Right cardiac atrium (tissue), 5 donors: ENCODE results near the gene PDP2. TPM values are rescaled to one million over a fixed set of nuclear protein-coding genes. Genes with fewer than 3 reads are reported as not detected.
A peak's percentile ranks its signal among the peaks of the same experiment; 100 is the strongest.

Experiments
- ATAC-seq, 2 donors: fragments of 200-7000 bp; cut with Tn5 transposase; one replicate each; pipeline versions ENCODE4 v1.8.0 to v1.9.1; 2020; ENCODE audit warnings: moderate library complexity in 2 of 2, mild to moderate bottlenecking in 1 of 2
- DNase-seq, 3 donors: peaks; one replicate each; pipeline ENCODE4 v3.0.0-alpha.2; 2020
- H3K27ac ChIP-seq: one replicate; pipeline ENCODE4 v1.5.1; 2013; ENCODE audit warnings: mild to moderate bottlenecking, low read length, control low read depth, moderate library complexity
- H3K27me3 ChIP-seq: one replicate; pipeline ENCODE4 v1.6.1; 2013; ENCODE audit not compliant: control insufficient read depth, insufficient read depth
- H3K4me1 ChIP-seq: one replicate; pipeline ENCODE4 v1.6.1; 2013; ENCODE audit warnings: low read length; ENCODE audit not compliant: control insufficient read depth, insufficient read depth
- H3K4me3 ChIP-seq: one replicate; pipeline ENCODE4 v1.5.1; 2013; ENCODE audit warnings: low read length, control low read depth
- H3K9me3 ChIP-seq: one replicate; pipeline ENCODE4 v1.6.1; 2013; ENCODE audit warnings: low read length; ENCODE audit not compliant: control insufficient read depth
- WGBS: extraction: QIAGEN DNeasy Blood & Tissue Kit; methylation state at CpG from one replicate; pipeline ENCODE4 v1.1.7; 2013; 5-methylcytosine and 5-hydroxymethylcytosine counted together
- intact Hi-C, 4 donors: fragments of 100-400 bp; cut with DNase I; formaldehyde crosslinking; loops; one replicate each; pipeline versions ENCODE4 v1.11.0 to v1.14.0; 2022 to 2023
- polyA plus RNA-seq: library from polyadenylated mRNA; stranded (reverse); fragments of 200-250 nt; gene quantifications from one replicate; pipeline ENCODE4 v1.2.3, GENCODE V29; 2013
- total RNA-seq, 4 donors: library from RNA; stranded (reverse); fragmentation: NEBNext Ultra II Directional; extraction: Animal tissue kit (Norgen Biotek cat#: 25700); gene quantifications; one replicate each; pipeline ENCODE4 v1.2.1, GENCODE V29; 2021
- donor health status: healthy with polysubstance abuse.
- donor health status: DM: no; HTN: yes; CAD: no.
- donor health status: DM: no; HTN: no; CAD: no.
- donor health status: DM: no; HTN: yes; CAD: no; lungs with severe emphysema.
- donor health status: DM: yes; HTN: yes; CAD: no.

PDP2 gene
- total and polyA plus RNA-seq, 5 donors = 2.1 to 4.4 (median 4.0) TPM

DNA sequence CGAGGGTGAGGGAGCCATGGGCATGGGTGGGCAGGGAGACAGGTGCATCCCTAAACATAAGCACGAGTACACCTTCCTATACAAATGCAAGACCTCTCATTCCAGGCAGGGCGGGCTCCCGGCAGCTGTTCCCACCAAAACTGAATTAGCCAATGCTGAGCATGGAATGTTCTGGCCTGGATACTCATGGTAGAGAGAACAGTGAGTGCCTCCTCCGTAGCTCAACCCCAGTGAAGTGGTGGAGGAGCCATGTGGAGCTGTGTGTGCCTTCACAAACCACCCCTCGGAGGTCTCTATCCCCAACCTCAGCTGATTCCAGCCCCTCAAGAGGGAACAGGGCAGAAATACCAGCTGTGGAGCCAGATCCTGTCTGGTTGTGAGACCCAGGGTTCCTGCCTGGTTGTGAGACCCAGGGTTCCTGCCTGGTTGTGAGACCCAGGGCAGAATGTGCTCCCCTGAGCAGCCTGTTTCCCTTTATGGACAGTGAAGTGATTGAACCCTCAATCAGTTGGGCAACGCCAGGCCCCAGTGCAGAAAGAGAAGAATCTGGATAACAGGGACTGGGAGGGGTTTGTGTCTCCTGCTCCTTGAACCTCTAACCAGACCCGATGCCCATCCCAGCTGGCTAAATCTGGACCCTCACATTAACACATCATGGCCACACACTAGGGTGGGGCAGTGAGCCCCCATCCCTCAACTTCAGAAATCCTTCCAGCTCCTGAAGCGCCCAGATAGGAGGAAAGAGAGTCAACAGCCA, 40.8 kb downstream of the PDP2 start:
- ATAC-seq (peak; percentile 5 to 6), DNase-seq (peak in 1 of 3 donors; percentile 23)
- peak overlapping the region; percentile 85 for H3K27ac ChIP-seq
- WGBS = 56% methylated on average over 9 of the region's 9 CpGs
- H3K4me3 ChIP-seq = no peak overlapping the region
- H3K4me1 ChIP-seq = peaks cover 3% of the 10 kb centered on the region
- no peaks in the 10 kb centered on the region for H3K9me3 ChIP-seq
- intact Hi-C loops = no loop called here
- H3K27me3 ChIP-seq = no peaks in the 10 kb centered on the region

GRCh38 chr16:66921729-66922450, 41.6 kb downstream of the PDP2 start:
- no peaks in the 10 kb centered on the region for H3K27me3 ChIP-seq
- no peaks in the 10 kb centered on the region for H3K9me3 ChIP-seq
- no peak overlapping the region for H3K4me3 ChIP-seq
- no peak for ATAC-seq
- WGBS = 53% methylated on average over 42 of the region's 42 CpGs
- intact Hi-C loops = no loop called here
- H3K4me1 ChIP-seq = peaks cover 3% of the 10 kb centered on the region
- DNase-seq = peak in 2 of 3 donors; percentile 68 to 79
- H3K27ac ChIP-seq = peak overlapping the region; percentile 54

DNA sequence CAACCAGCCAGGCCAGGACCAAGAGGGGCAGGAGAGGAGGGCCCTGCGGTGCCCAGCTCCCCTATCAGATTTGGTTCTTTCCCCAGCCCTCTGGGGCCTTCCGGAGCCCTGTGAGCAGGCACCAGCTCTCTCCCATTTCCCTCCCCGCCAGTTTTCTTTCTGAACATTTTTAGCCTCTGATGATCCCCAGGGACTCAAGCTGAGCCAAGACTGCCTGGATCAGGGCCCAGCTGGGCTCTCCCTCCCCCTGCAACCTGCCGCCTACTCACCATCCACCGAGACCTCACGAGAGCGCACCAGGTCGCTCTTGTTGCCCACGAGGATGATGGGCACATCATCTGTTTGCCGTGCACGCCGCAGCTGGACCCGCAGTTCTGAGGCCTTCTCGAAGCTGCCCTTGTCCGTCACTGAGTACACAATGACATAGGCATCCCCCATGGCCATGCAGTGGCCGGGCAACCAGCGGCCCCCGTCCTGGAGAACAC, 43.0 kb downstream of the PDP2 start:
- no peaks in the 10 kb centered on the region for H3K27me3 ChIP-seq
- intact Hi-C loops = no loop called here
- peaks cover 7% of the 10 kb centered on the region for H3K4me1 ChIP-seq
- ATAC-seq = peak in 1 of 2 donors; percentile 0
- no peaks in the 10 kb centered on the region for H3K9me3 ChIP-seq
- WGBS = 43% methylated on average over 18 of the region's 18 CpGs
- peak overlapping the region; percentile 58 for H3K27ac ChIP-seq
- peak overlapping the region; percentile 67 for H3K4me3 ChIP-seq
- DNase-seq = peak in 2 of 3 donors; percentile 79 to 83

- DNase-seq = no peak
- peak overlapping the region; percentile 67 for H3K4me3 ChIP-seq
- H3K4me1 ChIP-seq = peaks cover 9% of the 10 kb centered on the region
- intact Hi-C loops = no loop called here
- ATAC-seq = no peak
- H3K27ac ChIP-seq = peak overlapping the region; percentile 58
- no peaks in the 10 kb centered on the region for H3K27me3 ChIP-seq
- WGBS = 56% methylated on average over 3 of the region's 3 CpGs
- no peaks in the 10 kb centered on the region for H3K9me3 ChIP-seq
Observed at GRCh38 chr16:66923866-66924265, 43.6 kb downstream of the PDP2 start.

DNA sequence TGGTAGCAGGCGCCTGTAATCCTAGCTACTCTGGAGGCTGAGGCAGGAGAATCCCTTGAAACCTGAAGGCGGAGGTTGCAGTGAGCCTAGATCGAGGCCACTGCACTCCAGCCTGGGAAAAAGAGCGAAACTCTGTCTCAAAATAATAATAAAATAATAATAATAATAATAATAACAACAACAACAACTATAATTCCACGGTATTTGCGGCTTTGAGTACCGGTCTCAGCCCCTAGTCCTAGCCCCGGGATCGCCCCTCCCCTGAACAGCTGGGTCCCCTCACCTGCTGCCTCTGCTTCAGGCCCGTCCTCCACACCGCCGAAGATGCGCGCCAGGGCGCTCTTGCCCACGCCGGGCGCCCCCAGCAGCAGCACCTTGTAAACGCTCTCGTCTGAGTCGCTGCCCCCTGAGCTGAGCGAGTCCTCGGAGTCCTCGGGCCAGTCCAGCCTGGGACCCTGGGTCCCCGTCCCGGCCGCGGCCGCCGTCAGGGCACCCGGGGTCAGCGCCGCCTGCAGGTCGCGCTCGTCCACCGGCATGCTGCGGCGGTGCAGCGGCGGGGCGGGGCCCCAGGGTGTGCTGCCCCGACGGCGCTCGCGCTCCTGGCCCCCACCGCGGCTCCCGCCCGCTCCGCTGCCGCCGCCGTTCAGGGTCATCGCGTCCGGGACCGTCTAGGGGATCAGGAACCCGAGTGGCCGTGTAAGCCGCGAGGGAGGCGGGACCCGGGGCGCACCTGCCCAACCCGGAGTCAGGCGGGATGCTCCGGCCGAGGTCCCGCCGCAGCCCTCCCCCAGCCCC, 44.4 kb downstream of the PDP2 start:
- Histone ChIP-seq H3K4me3 (peak overlapping the region; percentile 67), H3K27me3 (no peaks in the 10 kb centered on the region), H3K27ac (peak overlapping the region; percentile 75), H3K4me1 (peaks cover 9% of the 10 kb centered on the region), H3K9me3 (no peaks in the 10 kb centered on the region)
- 6% methylated on average over 72 of the region's 72 CpGs for whole genome bisulfite sequencing
- ATAC-seq (peak; percentile 1 to 10), DNase-seq (peak in 2 of 3 donors; percentile 77 to 80)
- intact Hi-C loops = no loop called here

DNA sequence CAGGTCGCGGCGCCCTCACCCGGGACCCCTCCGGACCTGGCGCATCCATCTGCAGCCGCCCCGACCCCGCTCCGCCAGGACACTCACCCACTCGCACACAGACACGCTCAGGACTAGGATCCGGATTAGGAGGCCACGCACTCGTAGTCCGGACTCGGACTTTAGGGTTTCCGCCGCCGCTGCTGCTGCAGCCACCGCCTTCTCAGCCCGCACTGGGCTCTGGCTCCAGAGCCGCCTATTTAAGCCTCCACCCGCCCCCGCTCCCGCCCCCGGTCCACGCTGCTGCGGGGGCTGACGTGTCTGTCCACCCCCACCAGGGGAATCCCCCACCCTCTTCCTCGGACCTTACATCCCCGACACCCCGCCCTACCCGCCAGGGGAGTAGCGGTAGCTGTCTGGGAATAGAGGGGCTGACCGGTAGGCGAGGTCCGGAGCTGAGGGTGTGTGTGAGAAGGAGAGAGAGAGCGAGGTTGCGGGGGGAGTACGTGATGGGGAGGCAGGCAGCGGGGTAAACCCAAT, 45.1 kb downstream of the PDP2 start, which contains the start of gene RRAD:
Gene RRAD (minus strand): TSS at position 214 of the 519 bp plus-strand sequence. CDS start 356 bp downstream, outside the sequence.
- 3% methylated on average over 42 of the region's 42 CpGs for WGBS
- peaks cover 6% of the 10 kb centered on the region for H3K4me1 ChIP-seq
- peak within 1 kb of the TSS; percentile 67 for H3K4me3 ChIP-seq
- H3K9me3 ChIP-seq = no peaks in the 10 kb centered on the region
- peak within 1 kb of the TSS; percentile 86 for H3K27ac ChIP-seq
- no peaks in the 10 kb centered on the region for H3K27me3 ChIP-seq
- intact Hi-C loops = no loop called here
- DNase-seq (peak; percentile 76 to 91 (median 90)), ATAC-seq (peak; percentile 59 to 64)

- ATAC-seq = peak; percentile 13 to 23
- peak in 2 of 3 donors; percentile 76 to 78 for DNase-seq
- 48% methylated on average over 5 of the region's 5 CpGs for WGBS
- peak overlapping the region; percentile 86 for H3K27ac ChIP-seq
- H3K9me3 ChIP-seq = no peaks in the 10 kb centered on the region
- no peaks in the 10 kb centered on the region for H3K27me3 ChIP-seq
- peaks cover 6% of the 10 kb centered on the region for H3K4me1 ChIP-seq
- intact Hi-C loops = no loop called here
- peak overlapping the region; percentile 67 for H3K4me3 ChIP-seq
Observed at GRCh38 chr16:66926171-66926947, 46.0 kb downstream of the PDP2 start.

DNA sequence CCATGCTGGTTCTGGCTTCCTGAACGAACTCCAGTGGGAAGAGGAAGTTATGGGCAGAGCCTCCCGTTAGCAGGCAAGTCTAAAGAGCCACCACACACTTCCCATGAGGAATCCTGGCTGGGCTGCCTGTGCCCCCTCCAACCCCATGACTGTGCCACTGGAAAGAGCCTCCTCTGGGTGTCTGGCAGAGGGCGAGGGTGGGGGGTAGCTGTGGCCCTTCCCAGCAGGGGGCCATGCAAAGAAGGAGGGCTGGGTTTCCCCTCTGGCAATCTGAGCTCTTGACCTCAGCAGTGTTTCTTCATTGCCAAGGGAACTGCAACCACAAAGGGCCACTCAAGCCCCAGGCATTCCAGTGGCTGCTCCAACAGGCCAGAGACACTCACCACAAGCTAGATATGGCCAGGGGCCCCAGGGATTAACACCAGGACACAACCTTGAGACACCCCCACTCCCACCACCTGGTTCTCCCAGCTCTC, 46.7 kb downstream of the PDP2 start:
- peak; percentile 54 to 74 (median 70) for DNase-seq
- Histone ChIP-seq H3K4me3 (no peak overlapping the region), H3K9me3 (no peaks in the 10 kb centered on the region), H3K27me3 (no peaks in the 10 kb centered on the region), H3K27ac (peak overlapping the region; percentile 86), H3K4me1 (peaks cover 6% of the 10 kb centered on the region)
- 31% methylated on average over 3 of the region's 3 CpGs for WGBS
- peak; percentile 20 to 28 for ATAC-seq
- intact Hi-C loops = no loop called here

GRCh38 chr16:66927918-66928649, 47.8 kb downstream of the PDP2 start:
- H3K4me1 ChIP-seq = peaks cover 6% of the 10 kb centered on the region
- H3K4me3 ChIP-seq = no peak overlapping the region
- DNase-seq (peak in 1 of 3 donors; percentile 68), ATAC-seq (peak in 1 of 2 donors; percentile 12)
- no peaks in the 10 kb centered on the region for H3K9me3 ChIP-seq
- WGBS = 70% methylated on average over 8 of the region's 8 CpGs
- H3K27ac ChIP-seq = peak overlapping the region; percentile 55
- intact Hi-C loops = no loop called here
- no peaks in the 10 kb centered on the region for H3K27me3 ChIP-seq
